ENCODE results near the gene TBX1. TPM values are rescaled to one million over a fixed set of nuclear protein-coding genes. Genes with fewer than 3 reads are reported as not detected.
A peak's percentile ranks its signal among the peaks of the same experiment; 100 is the strongest.

Gene TBX1
- total RNA-seq, 1 donor from 2014 or later, result 6.8 TPM

- TF ChIP-seq EZH2 (IDR thresholded peaks at IDR 0.05; ENCODE audit: insufficient read depth, low read length), result no peak
- TF ChIP-seq CTCF (IDR thresholded peaks at IDR 0.05; ENCODE audit: insufficient read depth, low read depth, low read length), result no peak
- peaks cover 2% of the 10 kb centered on the region for H3K9me3 Mint-ChIP-seq (ENCODE audit: unreplicated experiment)
- Histone ChIP-seq H3K36me3 (ENCODE audit: insufficient read depth, low read length) (no peaks in the 10 kb centered on the region), H4K20me1 (ENCODE audit: insufficient read depth, low read length) (no peaks in the 10 kb centered on the region), H3K79me2 (ENCODE audit: insufficient read depth, low read length) (no peaks in the 10 kb centered on the region), H3K9ac (ENCODE audit: low read length) (no peak overlapping the region), H3K4me3 (ENCODE audit: insufficient read depth, low read depth, low read length) (no peak overlapping the region), H3K27ac (ENCODE audit: low read depth, low read length) (no peak overlapping the region), H3K4me2 (ENCODE audit: low read length) (no peak overlapping the region), H3K4me1 (ENCODE audit: insufficient read depth, low read length) (peaks cover 8% of the 10 kb centered on the region), H2AFZ (ENCODE audit: low read depth, low read length) (no peak overlapping the region), H3K9me3 (ENCODE audit: insufficient read depth, low read depth, low read length) (no peaks in the 10 kb centered on the region), H3K27me3 (ENCODE audit: insufficient read depth, low read length) (peaks cover 45% of the 10 kb centered on the region)
- no peak overlapping the region for H3K4me3 Mint-ChIP-seq (ENCODE audit: unreplicated experiment)
- H3K27me3 Mint-ChIP-seq (ENCODE audit: low read depth, unreplicated experiment), result peaks cover 44% of the 10 kb centered on the region
- DNase-seq (ENCODE audit: low read depth) (peak; percentile 59), FAIRE-seq (no peak)
- H3K4me1 Mint-ChIP-seq (ENCODE audit: low read depth, unreplicated experiment), result no peaks in the 10 kb centered on the region
- no peaks in the 10 kb centered on the region for H3K36me3 Mint-ChIP-seq (ENCODE audit: low read depth, unreplicated experiment)
- no peak overlapping the region for H3K27ac Mint-ChIP-seq (ENCODE audit: unreplicated experiment)
Observed at GRCh38 chr22:19750507-19751490, 9.8 kb upstream of the TBX1 start.

- no peak for FAIRE-seq
- peaks cover 51% of the 10 kb centered on the region for H3K27me3 Mint-ChIP-seq (ENCODE audit: low read depth, unreplicated experiment)
- H3K27me3 ChIP-seq (ENCODE audit: insufficient read depth, low read length), result peaks cover 53% of the 10 kb centered on the region
Observed at GRCh38 chr22:19751497-19752245, 8.9 kb upstream of the TBX1 start.

More at GRCh38 chr22:19751497-19752245, 8.9 kb upstream of the TBX1 start:
- Histone ChIP-seq H3K36me3 (ENCODE audit: insufficient read depth, low read length) (no peaks in the 10 kb centered on the region), H4K20me1 (ENCODE audit: insufficient read depth, low read length) (no peaks in the 10 kb centered on the region), H3K4me3 (ENCODE audit: insufficient read depth, low read depth, low read length) (no peak overlapping the region), H3K9me3 (ENCODE audit: insufficient read depth, low read depth, low read length) (no peaks in the 10 kb centered on the region), H3K9ac (ENCODE audit: low read length) (no peak overlapping the region), H3K4me1 (ENCODE audit: insufficient read depth, low read length) (peaks cover 8% of the 10 kb centered on the region), H3K27ac (ENCODE audit: low read depth, low read length) (no peak overlapping the region), H3K79me2 (ENCODE audit: insufficient read depth, low read length) (no peaks in the 10 kb centered on the region), H2AFZ (ENCODE audit: low read depth, low read length) (no peak overlapping the region), H3K4me2 (ENCODE audit: low read length) (no peak overlapping the region)
- Mint-ChIP-seq H3K9me3 (ENCODE audit: unreplicated experiment) (peaks cover 2% of the 10 kb centered on the region), H3K4me1 (ENCODE audit: low read depth, unreplicated experiment) (no peaks in the 10 kb centered on the region), H3K4me3 (ENCODE audit: unreplicated experiment) (no peak overlapping the region), H3K27ac (ENCODE audit: unreplicated experiment) (no peak overlapping the region), H3K36me3 (ENCODE audit: low read depth, unreplicated experiment) (no peaks in the 10 kb centered on the region)
- TF ChIP-seq EZH2 (IDR thresholded peaks at IDR 0.05; ENCODE audit: insufficient read depth, low read length) (no peak), CTCF (IDR thresholded peaks at IDR 0.05; ENCODE audit: insufficient read depth, low read depth, low read length) (no peak)
- no peak for DNase-seq (ENCODE audit: low read depth)

All from astrocyte (in vitro differentiated cells and primary cell).